Loucy (cell line): ENCODE results near the gene LRRC14B.

Source experiments
- H2AFZ ChIP-seq: fragments of 200-600 bp; sonication (generic); 2 replicates; pipeline ENCODE4 v1.6.0; 2016; ENCODE audit warnings: antibody characterized with exemption, mild to moderate bottlenecking, low read length, moderate library complexity
- H3F3A ChIP-seq: fragments of 200-600 bp; 2 replicates; pipeline ENCODE4 v1.6.0; 2016; ENCODE audit warnings: antibody characterized with exemption, low read depth, mild to moderate bottlenecking
- H3K27me3 ChIP-seq: fragments of 200-600 bp; sonication (generic); 2 replicates; pipeline ENCODE4 v1.6.1; 2014; ENCODE audit warnings: low read length, mild to moderate bottlenecking; ENCODE audit not compliant: insufficient read depth, poor library complexity, severe bottlenecking
- H3K36me3 ChIP-seq: fragments of 200-600 bp; sonication (generic); 2 replicates; pipeline ENCODE4 v1.6.1; 2016; ENCODE audit warnings: low read length; ENCODE audit not compliant: insufficient read depth
- H3K4me1 ChIP-seq: fragments of 200-600 bp; sonication (generic); 2 replicates; pipeline ENCODE4 v1.5.1; 2014; ENCODE audit warnings: low read length, mild to moderate bottlenecking; ENCODE audit not compliant: insufficient read depth, poor library complexity, severe bottlenecking
- H3K4me2 ChIP-seq: fragments of 200-600 bp; sonication (generic); 2 replicates; pipeline ENCODE4 v1.6.0; 2014; ENCODE audit warnings: antibody characterized with exemption, low read length, low read depth, mild to moderate bottlenecking; ENCODE audit not compliant: poor library complexity, severe bottlenecking
- H3K4me3 ChIP-seq: fragments of 200-600 bp; sonication (generic); 2 replicates; pipeline ENCODE4 v1.5.1; 2014; ENCODE audit warnings: low read length, mild to moderate bottlenecking, mixed read lengths; ENCODE audit not compliant: poor library complexity, severe bottlenecking
- H3K79me2 ChIP-seq: fragments of 200-600 bp; sonication (generic); 2 replicates; pipeline ENCODE4 v1.6.1; 2014; ENCODE audit warnings: low read length; ENCODE audit not compliant: insufficient read depth
- H3K9ac ChIP-seq: fragments of 200-600 bp; sonication (generic); 2 replicates; pipeline ENCODE4 v1.6.0; 2014; ENCODE audit warnings: mild to moderate bottlenecking, low read depth, low read length, moderate library complexity; ENCODE audit not compliant: poor library complexity, severe bottlenecking
- H3K9me2 ChIP-seq: fragments of 200-600 bp; sonication (generic); replicated peaks from 2 replicates; pipeline ENCODE4 v1.6.1; 2016; ENCODE audit warnings: low read depth, low read length, mixed read lengths
- H3K9me3 ChIP-seq: fragments of 200-600 bp; sonication (generic); 2 replicates; pipeline ENCODE4 v1.6.1; 2014; ENCODE audit warnings: mild to moderate bottlenecking, antibody characterized with exemption, low read length, low read depth; ENCODE audit not compliant: insufficient read depth
- H4K20me1 ChIP-seq: fragments of 200-600 bp; sonication (generic); 2 replicates; pipeline ENCODE4 v1.6.0; 2014; ENCODE audit warnings: antibody characterized with exemption, low read length, mild to moderate bottlenecking; ENCODE audit not compliant: insufficient read depth, poor library complexity, severe bottlenecking
- CTCF ChIP-seq: fragments of 200-600 bp; sonication (generic); conservative IDR thresholded peaks from 2 replicates; pipeline ENCODE4 v1.5.1; 2014; ENCODE audit warnings: mild to moderate bottlenecking, antibody characterized with exemption, low read length
- EZH2phosphoT487 ChIP-seq: fragments of 200-600 bp; IDR thresholded peaks from 2 replicates; pipeline ENCODE4 v1.6.1; 2018; ENCODE audit warnings: antibody characterized with exemption, mild to moderate bottlenecking, moderate library complexity, borderline replicate concordance

Gene LRRC14B

GRCh38 chr5:194102-194501 is 2.8 kb downstream of the LRRC14B start:
- H3K4me3 ChIP-seq: no peak overlapping the region
- H3K36me3 ChIP-seq: no peaks in the 10 kb centered on the region
- no peaks in the 10 kb centered on the region for H3K27me3 ChIP-seq
- no peaks in the 10 kb centered on the region for H4K20me1 ChIP-seq
- no peaks in the 10 kb centered on the region for H3K9me3 ChIP-seq
- no peak overlapping the region for H3K4me2 ChIP-seq
- H3K4me1 ChIP-seq: peaks cover 33% of the 10 kb centered on the region
- H2AFZ ChIP-seq: no peak overlapping the region
- no peak overlapping the region for H3K9ac ChIP-seq
- H3F3A ChIP-seq: no peaks in the 10 kb centered on the region
- H3K79me2 ChIP-seq: no peaks in the 10 kb centered on the region
- TF ChIP-seq EZH2phosphoT487: no peak
- no peak for TF ChIP-seq CTCF
- no peaks in the 10 kb centered on the region for H3K9me2 ChIP-seq

GRCh38 chr5:194603-195209 is 3.4 kb downstream of the LRRC14B start:
- no peak overlapping the region for H3K9ac ChIP-seq
- no peaks in the 10 kb centered on the region for H3F3A ChIP-seq
- no peaks in the 10 kb centered on the region for H3K9me2 ChIP-seq
- no peak overlapping the region for H2AFZ ChIP-seq
- H3K79me2 ChIP-seq: no peaks in the 10 kb centered on the region
- TF ChIP-seq CTCF (no peak), EZH2phosphoT487 (no peak)
- H3K27me3 ChIP-seq: no peaks in the 10 kb centered on the region
- no peaks in the 10 kb centered on the region for H3K9me3 ChIP-seq
- no peak overlapping the region for H3K4me2 ChIP-seq
- H3K4me3 ChIP-seq: no peak overlapping the region
- no peaks in the 10 kb centered on the region for H4K20me1 ChIP-seq
- no peaks in the 10 kb centered on the region for H3K36me3 ChIP-seq
- peaks cover 27% of the 10 kb centered on the region for H3K4me1 ChIP-seq

GRCh38 chr5:195401-196160 is 4.3 kb downstream of the LRRC14B start:
- no peaks in the 10 kb centered on the region for H3K9me3 ChIP-seq
- H3K4me2 ChIP-seq: no peak overlapping the region
- no peak overlapping the region for H2AFZ ChIP-seq
- peaks cover 19% of the 10 kb centered on the region for H3K4me1 ChIP-seq
- no peak overlapping the region for H3K4me3 ChIP-seq
- H3K9me2 ChIP-seq: no peaks in the 10 kb centered on the region
- H3F3A ChIP-seq: no peaks in the 10 kb centered on the region
- H4K20me1 ChIP-seq: no peaks in the 10 kb centered on the region
- H3K36me3 ChIP-seq: no peaks in the 10 kb centered on the region
- no peaks in the 10 kb centered on the region for H3K27me3 ChIP-seq
- no peaks in the 10 kb centered on the region for H3K79me2 ChIP-seq
- peak overlapping the region; percentile 8 for H3K9ac ChIP-seq
- TF ChIP-seq EZH2phosphoT487: no peak
- TF ChIP-seq CTCF: peak; percentile 11; the same call in 1 of the 2 replicates
